A549 (cell line): ENCODE data around the gene ACER3. TPM values are rescaled to one million over a fixed set of nuclear protein-coding genes. Genes with fewer than 3 reads are reported as not detected.
"Not testable (repeated sequence)": the region's sequence is repeated elsewhere in the genome, so short reads cannot be mapped to it uniquely, and the experiment has no call there.

Experiments used
- ATAC-seq, 2 experiments: fragments of 200-7000 bp in 1 of 2; fragments of >200 bp in 1 of 2; cut with Nextera tagmentation in 1 of 2; cut with Tn5 transposase in 1 of 2; 3 replicates each; pipeline versions ENCODE4 v1.8.0 to v1.9.1; 2018 to 2020; ENCODE audit warnings: mild to moderate bottlenecking in 1 of 2, moderate library complexity in 1 of 2
- CTCF ChIA-PET: fragments of 300-600 bp; sonication (Branson Sonifier 250); formaldehyde crosslinking; extraction: SDS; loops from one replicate; lab custom pipeline; 2021; ENCODE audit warnings: antibody characterized with exemption, inconsistent platforms; lab: Yijun Ruan, JAX
- POLR2A ChIA-PET: fragments of 350-600 bp; formaldehyde crosslinking; extraction: SDS; loops from one replicate; lab custom pipeline; 2021; ENCODE audit warnings: antibody characterized with exemption, inconsistent platforms; lab: Yijun Ruan, JAX
- DNase-seq, 2 experiments: peaks; one replicate each; pipeline versions ENCODE4 v3.0.0 to v3.0.0-alpha.2; 2011 to 2016; ENCODE audit warnings: low read depth in 1 of 2, low spot score in 1 of 2
- FAIRE-seq: peaks from 2 replicates; lab custom pipeline; 2011; peaks lifted over from hg19 to GRCh38; lab: Jason Lieb, UNC
- H3K27ac ChIP-seq, 2 experiments: fragments of >200 bp; sonication (Bioruptor Twin); formaldehyde crosslinking; 3 replicates each; pipeline ENCODE4 v1.5.1; 2016 to 2017
- H3K4me1 ChIP-seq: fragments of >200 bp; sonication (Bioruptor Twin); formaldehyde crosslinking; 3 replicates; pipeline ENCODE4 v1.6.1; 2016
- H3K4me2 ChIP-seq: fragments of >200 bp; sonication (Bioruptor Twin); formaldehyde crosslinking; 3 replicates; pipeline ENCODE4 v1.6.1; 2016
- H3K4me3 ChIP-seq: fragments of >200 bp; sonication (Bioruptor Twin); formaldehyde crosslinking; 3 replicates; pipeline ENCODE4 v1.5.1; 2016
- H3K9me3 ChIP-seq: fragments of >200 bp; sonication (Bioruptor Twin); formaldehyde crosslinking; 3 replicates; pipeline ENCODE4 v1.6.1; 2016
- BHLHE40 ChIP-seq: IDR thresholded peaks from 2 replicates; pipeline ENCODE4 v1.6.1; 2012; ENCODE audit warnings: low read depth, low read length, inconsistent platforms
- CBX8 ChIP-seq: fragments of 200-600 bp; sonication (generic); IDR thresholded peaks from 2 replicates; pipeline ENCODE4 v1.6.1; 2016
- CHD4 ChIP-seq: fragments of 200-600 bp; sonication (generic); IDR thresholded peaks from 2 replicates; pipeline ENCODE4 v1.6.1; 2016; ENCODE audit warnings: antibody characterized with exemption, mild to moderate bottlenecking, borderline replicate concordance
- EHMT2 ChIP-seq: fragments of 200-600 bp; sonication (generic); IDR thresholded peaks from 2 replicates; pipeline ENCODE4 v1.6.1; 2016; ENCODE audit warnings: antibody characterized with exemption, low read depth, mild to moderate bottlenecking, moderate library complexity
- ESRRA ChIP-seq: fragments of 150-350 bp; IDR thresholded peaks from 2 replicates; pipeline ENCODE4 v1.6.1; 2014; ENCODE audit warnings: mild to moderate bottlenecking, low read length, borderline replicate concordance
- HDAC2 ChIP-seq: fragments of 200-600 bp; sonication (generic); IDR thresholded peaks from 2 replicates; pipeline ENCODE4 v1.6.1; 2016
- HEYL ChIP-seq: fragments of 250-450 bp; sonication (Bioruptor Pico); IDR thresholded peaks from 2 replicates; pipeline ENCODE4 v1.8.0; 2021; ENCODE audit warnings: mild to moderate bottlenecking, moderate library complexity
- HOXB5 ChIP-seq: fragments of 250-450 bp; sonication (Bioruptor Pico); IDR thresholded peaks from 2 replicates; pipeline ENCODE4 v1.5.0; 2020; ENCODE audit warnings: mild to moderate bottlenecking, moderate library complexity
- JUNB ChIP-seq: fragments of >200 bp; sonication (Bioruptor Twin); formaldehyde crosslinking; IDR thresholded peaks from 2 replicates; pipeline ENCODE4 v1.6.1; 2016
- KDM5A ChIP-seq: fragments of 200-600 bp; sonication (generic); IDR thresholded peaks from 2 replicates; pipeline ENCODE4 v1.6.1; 2016; ENCODE audit warnings: antibody characterized with exemption, mild to moderate bottlenecking
- MAFK ChIP-seq: fragments of 450-650 bp; IDR thresholded peaks from 2 replicates; pipeline ENCODE4 v1.6.1; 2014; ENCODE audit not compliant: partially characterized antibody
- SMC3 ChIP-seq: fragments of >200 bp; sonication (Bioruptor Twin); formaldehyde crosslinking; IDR thresholded peaks from 3 replicates; pipeline ENCODE4 v1.6.1; 2018; ENCODE audit warnings: inconsistent platforms
- ZFP36 ChIP-seq: fragments of 450-650 bp; IDR thresholded peaks from 2 replicates; pipeline ENCODE4 v1.6.1; 2014; ENCODE audit warnings: borderline replicate concordance; ENCODE audit not compliant: partially characterized antibody
- WGBS: methylation state at CpG from one replicate; pipeline ENCODE4 v1.1.6; 2017; ENCODE audit errors: missing lambda C conversion rate; 5-methylcytosine and 5-hydroxymethylcytosine counted together
- polyA plus RNA-seq, 4 experiments: library from polyadenylated mRNA; depleted of rRNA in 3 of 4; stranded (reverse); fragments of >200 nt; fragmentation: RNase III in 1 of 4; extraction: RNeasy Plus Mini Kit Qiagen cat#74134 plus additional on column Dnase treatment in 1 of 4; gene quantifications; 2 replicates in 3 of 4; 3 replicates in 1 of 4; pipeline ENCODE4 v1.2.3, GENCODE V29; 2011 to 2017
- TF ChIP-seq, protein P1 (sequence below): IDR thresholded peaks from 2 replicates; pipeline ENCODE4 v1.6.1; 2012

ACER3 gene
- polyA plus RNA-seq, 2 of the 4 experiments (the other 2 are of a cell fraction), result 16.0 to 46.6 TPM

DNA sequence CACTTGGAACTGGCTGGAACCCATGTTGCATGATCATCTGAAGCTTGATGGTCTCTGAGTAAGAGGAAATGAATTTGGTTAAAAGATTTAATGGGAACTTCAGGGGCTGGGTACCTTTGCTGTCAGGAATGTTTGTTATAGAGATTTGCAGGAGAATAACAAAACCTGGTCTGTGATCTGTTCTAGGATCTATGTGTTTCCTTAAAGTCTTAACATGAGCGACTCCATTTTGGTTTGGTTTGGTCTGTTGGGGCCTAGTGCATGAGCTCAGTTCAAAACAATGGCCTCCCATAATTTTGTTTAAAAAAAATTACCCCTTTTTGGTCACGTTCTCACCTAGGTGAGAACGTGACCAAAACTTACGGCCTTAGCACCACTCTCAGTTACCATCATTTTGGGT, 49.5 kb upstream of the ACER3 start:
- no peak for DNase-seq
- no peak for ATAC-seq
- 87% methylated on average over 4 of the region's 4 CpGs for WGBS
- Histone ChIP-seq H3K4me1 (peaks cover 14% of the 10 kb centered on the region), H3K4me3 (no peak overlapping the region), H3K27ac (no peak overlapping the region), H3K4me2 (no peak overlapping the region), H3K9me3 (peaks cover 4% of the 10 kb centered on the region; the same call in 1 of the 3 replicates)
- no peak for TF ChIP-seq HDAC2
- no peak for TF ChIP-seq EHMT2
- TF ChIP-seq MAFK, result no peak
- TF ChIP-seq, protein P1, sequence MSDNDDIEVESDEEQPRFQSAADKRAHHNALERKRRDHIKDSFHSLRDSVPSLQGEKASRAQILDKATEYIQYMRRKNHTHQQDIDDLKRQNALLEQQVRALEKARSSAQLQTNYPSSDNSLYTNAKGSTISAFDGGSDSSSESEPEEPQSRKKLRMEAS, result no peak
- TF ChIP-seq HOXB5 (CRISPR knock-in tag), result no peak
- no peak for TF ChIP-seq JUNB
- TF ChIP-seq CHD4, result no peak
- ChIA-PET CTCF (interaction anchor here (0.7 to 6.5 kb wide), 12 partner anchors 11 to 280 kb away, joined by 3 to 108 read pairs (median 4); no protein-coding TSS in a partner anchor), POLR2A (no interaction called here)
- no peak for FAIRE-seq

DNA sequence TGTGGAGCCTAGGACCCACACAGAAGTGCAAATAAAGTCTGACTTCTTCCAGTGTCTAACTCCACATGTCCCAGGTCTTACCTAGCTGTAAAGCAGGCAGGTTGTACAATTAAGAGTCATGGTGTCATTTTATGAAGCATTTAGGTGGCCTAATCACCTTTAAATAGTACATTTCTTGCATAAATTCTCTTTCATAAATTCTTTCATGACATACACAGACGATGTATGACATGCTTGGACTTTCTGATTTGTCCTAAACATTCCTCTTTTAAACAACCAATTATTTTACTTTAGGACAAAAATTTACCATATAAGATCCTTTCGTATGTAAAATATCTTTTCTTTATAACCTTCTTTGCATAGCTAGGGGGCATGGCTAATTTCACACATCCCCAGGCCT, 46.3 kb upstream of the ACER3 start:
- Histone ChIP-seq H3K4me1 (no peaks in the 10 kb centered on the region), H3K4me3 (no peak overlapping the region), H3K27ac (no peak overlapping the region), H3K4me2 (no peak overlapping the region), H3K9me3 (peaks cover 4% of the 10 kb centered on the region; the same call in 1 of the 3 replicates)
- ATAC-seq, result no peak
- POLR2A ChIA-PET, result interaction anchor here (0.7 kb wide), 1 partner anchor 30 kb away, joined by 5 read pairs; no protein-coding TSS in a partner anchor
- FAIRE-seq, result no peak
- 88% methylated on average over 2 of the region's 2 CpGs for WGBS
- CTCF ChIA-PET, result interaction anchor here (1.0 to 5.9 kb wide), 6 partner anchors 8 to 104 kb away, joined by 4 to 18 read pairs (median 6); no protein-coding TSS in a partner anchor
- DNase-seq, result no peak
- TF ChIP-seq BHLHE40, result no peak
- peak; percentile 80 for TF ChIP-seq ZFP36

DNA sequence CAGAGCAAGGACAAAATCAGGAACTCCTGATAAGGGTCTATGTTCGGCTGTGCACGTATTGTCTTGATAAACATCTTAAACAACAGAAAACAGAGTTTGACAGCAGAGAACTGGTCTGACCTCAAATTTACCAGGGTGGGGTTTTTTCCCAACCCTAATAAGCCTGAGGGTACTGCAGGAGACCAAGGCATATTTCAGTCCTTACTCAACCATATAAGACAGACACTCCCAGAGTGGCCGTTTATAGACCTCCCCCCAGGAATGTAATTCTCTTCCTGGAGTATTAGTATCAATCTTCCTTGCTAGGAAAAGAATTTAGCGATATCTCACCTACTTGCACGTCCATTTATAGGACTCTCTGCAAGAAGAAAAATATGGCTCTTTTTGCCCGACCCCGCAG, 45.0 kb upstream of the ACER3 start:
- H3K9me3 ChIP-seq, FAIRE-seq, H3K27ac ChIP-seq, H3K4me2 ChIP-seq, DNase-seq, H3K4me1 ChIP-seq, POLR2A ChIA-PET, H3K4me3 ChIP-seq, ATAC-seq: not testable (repeated sequence)
- CTCF ChIA-PET, result interaction anchor here (0.9 to 4.2 kb wide), 7 partner anchors 8 to 104 kb away, joined by 3 to 14 read pairs (median 5); no protein-coding TSS in a partner anchor
- WGBS, result 74% methylated on average over 7 of the region's 7 CpGs

DNA sequence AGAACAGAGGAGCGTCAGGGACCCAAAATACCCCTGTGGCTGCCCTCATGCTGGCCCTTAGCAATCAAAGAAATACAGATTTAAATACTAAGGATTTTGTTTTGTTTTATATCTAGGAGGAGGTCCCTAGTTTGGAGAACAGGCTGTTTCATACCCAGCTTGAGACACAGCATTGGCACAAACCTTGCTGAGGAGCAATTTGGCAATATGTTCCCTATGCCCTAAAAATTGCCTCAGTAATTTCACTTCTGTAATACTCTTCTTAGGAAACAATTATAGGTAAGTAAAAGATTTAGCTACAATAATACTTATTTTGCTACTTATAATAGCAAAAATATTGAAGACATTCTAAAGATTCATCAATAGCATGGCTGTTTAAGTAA, 40.5 kb upstream of the ACER3 start:
- no peak for TF ChIP-seq KDM5A
- TF ChIP-seq JUNB, result no peak
- no peak for TF ChIP-seq ESRRA
- TF ChIP-seq SMC3, result no peak
- no peak for TF ChIP-seq HEYL (CRISPR knock-in tag)
- FAIRE-seq (no peak), DNase-seq (no peak), ATAC-seq (no peak)
- WGBS, result 90% methylated on average over 1 of the region's 1 CpG
- Histone ChIP-seq H3K9me3 (no peaks in the 10 kb centered on the region), H3K27ac (no peak overlapping the region), H3K4me2 (no peak overlapping the region), H3K4me1 (peaks cover 23% of the 10 kb centered on the region), H3K4me3 (no peak overlapping the region)
- POLR2A ChIA-PET, result no interaction called here
- CTCF ChIA-PET, result interaction anchor here (0.8 to 3.4 kb wide), 4 partner anchors 11 to 99 kb away, joined by 3 to 17 read pairs (median 4); no protein-coding TSS in a partner anchor

DNA sequence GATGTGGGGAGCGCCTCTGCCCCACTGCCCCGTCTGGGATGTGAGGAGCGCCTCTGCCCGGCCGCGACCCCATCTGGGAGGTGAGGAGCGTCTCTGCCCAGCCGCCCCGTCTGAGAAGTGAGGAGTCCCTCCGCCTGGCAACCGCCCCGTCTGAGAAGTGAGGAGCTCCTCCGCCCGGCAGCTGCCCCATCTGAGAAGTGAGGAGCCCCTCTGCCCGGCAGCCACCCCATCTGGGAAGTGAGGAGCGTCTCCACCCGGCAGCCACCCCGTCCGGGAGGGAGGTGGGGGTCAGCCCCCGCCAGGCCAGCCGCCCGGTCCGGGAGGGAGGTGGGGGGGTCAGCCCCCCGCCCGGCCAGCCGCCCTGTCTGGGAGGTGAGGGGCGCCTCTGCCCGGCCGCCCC, 39.3 kb upstream of the ACER3 start:
- peaks cover 27% of the 10 kb centered on the region for H3K4me1 ChIP-seq
- CTCF ChIA-PET, result interaction anchor here (1.5 to 1.6 kb wide), 2 partner anchors 13 to 19 kb away, joined by 5 read pairs; no protein-coding TSS in a partner anchor
- ATAC-seq, FAIRE-seq, H3K27ac ChIP-seq, H3K4me3 ChIP-seq, H3K4me2 ChIP-seq, POLR2A ChIA-PET, DNase-seq, H3K9me3 ChIP-seq: not testable (repeated sequence)
- WGBS, result 85% methylated on average over 17 of the region's 29 CpGs

DNA sequence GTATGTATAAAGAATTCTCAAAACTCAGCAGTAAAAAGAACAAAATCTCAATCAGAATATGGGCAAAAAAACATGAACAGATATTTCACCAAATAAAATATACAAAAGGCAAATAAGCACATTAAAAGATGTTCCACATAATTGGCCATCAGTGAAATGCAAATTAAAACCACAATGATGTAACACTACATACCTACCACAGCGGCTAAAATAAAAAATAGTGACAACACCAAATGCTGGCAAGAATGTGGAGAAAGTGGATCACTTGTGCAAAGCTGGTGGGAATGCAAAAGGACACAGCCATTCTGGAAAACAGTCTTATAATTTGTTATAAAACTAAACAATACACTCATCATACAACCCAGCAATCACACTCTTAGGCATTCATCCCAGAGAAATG, 38.3 kb upstream of the ACER3 start:
- Histone ChIP-seq H3K9me3 (no peaks in the 10 kb centered on the region), H3K4me1 (peaks cover 27% of the 10 kb centered on the region), H3K4me3 (no peak overlapping the region), H3K27ac (peak overlapping the region; percentile 11 to 18; a peak in 2 of 6 replicates), H3K4me2 (peak overlapping the region; percentile 93; the same call in 2 of the 3 replicates)
- POLR2A ChIA-PET, result no interaction called here
- TF ChIP-seq CBX8, result no peak
- DNase-seq (no peak), ATAC-seq (no peak), FAIRE-seq (no peak)
- WGBS, result 94% methylated on average over 1 of the region's 1 CpG
- CTCF ChIA-PET, result interaction anchor here (0.9 to 1.5 kb wide), 2 partner anchors 20 to 89 kb away, joined by 3 to 5 read pairs; no protein-coding TSS in a partner anchor
